Ureter (tissue), 1 donor: ENCODE data around the gene FOSB. TPM values are rescaled to one million over a fixed set of nuclear protein-coding genes. Genes with fewer than 3 reads are reported as not detected.
A peak's percentile ranks its signal among the peaks of the same experiment; 100 is the strongest.

Source experiments
- DNase-seq: peaks from one replicate; pipeline ENCODE4 v3.0.0-alpha.2; 2020; ENCODE audit warnings: low spot score
- total RNA-seq: library from RNA; stranded (reverse); gene quantifications from one replicate; pipeline ENCODE4 v1.2.4, GENCODE V29; 2023
- donor health status: DM: yes; HTN: yes; CAD: no.

The FOSB gene
- total RNA-seq, 1 donor from 2014 or later: 1.5 TPM

DNA sequence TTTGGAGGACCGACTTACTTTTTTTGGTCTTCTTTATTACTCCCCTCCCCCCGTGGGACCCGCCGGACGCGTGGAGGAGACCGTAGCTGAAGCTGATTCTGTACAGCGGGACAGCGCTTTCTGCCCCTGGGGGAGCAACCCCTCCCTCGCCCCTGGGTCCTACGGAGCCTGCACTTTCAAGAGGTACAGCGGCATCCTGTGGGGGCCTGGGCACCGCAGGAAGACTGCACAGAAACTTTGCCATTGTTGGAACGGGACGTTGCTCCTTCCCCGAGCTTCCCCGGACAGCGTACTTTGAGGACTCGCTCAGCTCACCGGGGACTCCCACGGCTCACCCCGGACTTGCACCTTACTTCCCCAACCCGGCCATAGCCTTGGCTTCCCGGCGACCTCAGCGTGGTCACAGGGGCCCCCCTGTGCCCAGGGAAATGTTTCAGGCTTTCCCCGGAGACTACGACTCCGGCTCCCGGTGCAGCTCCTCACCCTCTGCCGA, 409 bp downstream of the FOSB start:
- no peak for DNase-seq

DNA sequence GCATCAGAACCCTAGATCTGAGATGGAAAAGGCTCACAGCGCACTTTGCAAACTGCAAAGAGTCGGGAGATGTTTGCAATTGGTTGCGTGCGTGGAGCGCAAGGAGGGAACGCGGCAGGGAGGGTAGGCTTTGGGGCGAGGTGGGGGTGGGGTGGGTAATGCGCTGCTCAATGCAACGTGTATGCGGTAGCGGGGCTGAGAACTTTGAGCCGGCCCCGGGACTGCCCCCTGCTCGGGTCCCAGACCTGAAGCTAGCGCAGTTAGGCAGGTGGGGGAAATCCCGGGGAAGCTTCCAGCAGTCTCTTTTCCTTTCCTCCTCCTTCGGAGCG, 971 bp downstream of the FOSB start:
- no peak for DNase-seq

DNA sequence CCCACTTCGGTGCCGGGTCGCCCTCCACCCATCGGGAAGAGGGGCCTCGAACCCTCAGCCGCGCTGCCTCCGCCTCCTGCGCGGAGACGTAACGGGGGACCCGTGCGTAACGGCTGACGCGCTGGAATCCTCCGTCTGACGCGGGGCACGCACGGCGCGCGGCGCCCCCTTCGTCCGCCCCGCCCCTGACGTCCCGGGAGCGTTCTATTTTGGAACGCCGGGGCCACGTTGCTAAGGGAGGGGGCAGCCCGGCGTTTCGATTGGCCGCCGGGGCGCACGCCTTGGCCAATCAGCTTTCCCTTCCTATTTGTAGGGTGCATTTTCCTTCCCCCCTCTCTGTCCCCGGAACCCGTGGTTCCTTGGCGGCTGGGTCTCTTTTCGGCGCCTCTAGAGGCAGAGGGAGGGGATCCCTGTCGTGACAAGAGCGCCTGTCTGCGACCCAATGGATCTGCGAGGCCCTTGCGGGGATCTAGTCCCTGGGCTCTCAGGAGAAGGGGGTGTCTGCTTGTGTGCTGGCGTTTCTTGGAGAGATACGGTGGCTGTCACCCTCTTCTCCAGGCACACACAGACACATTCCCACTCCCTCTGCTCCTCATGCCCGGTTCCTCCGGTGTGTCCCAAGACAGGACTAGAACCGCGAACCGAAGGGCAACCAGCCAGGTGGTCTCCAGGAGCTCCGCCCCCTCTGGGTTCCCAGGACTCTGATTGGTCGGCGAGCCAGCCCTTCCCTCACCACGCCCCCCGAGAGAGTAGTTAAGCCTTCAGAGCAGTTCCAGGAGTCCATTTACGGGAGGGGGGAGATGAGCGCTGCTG, 1.5 kb downstream of the FOSB start:
- DNase-seq: peak; percentile 93

DNA sequence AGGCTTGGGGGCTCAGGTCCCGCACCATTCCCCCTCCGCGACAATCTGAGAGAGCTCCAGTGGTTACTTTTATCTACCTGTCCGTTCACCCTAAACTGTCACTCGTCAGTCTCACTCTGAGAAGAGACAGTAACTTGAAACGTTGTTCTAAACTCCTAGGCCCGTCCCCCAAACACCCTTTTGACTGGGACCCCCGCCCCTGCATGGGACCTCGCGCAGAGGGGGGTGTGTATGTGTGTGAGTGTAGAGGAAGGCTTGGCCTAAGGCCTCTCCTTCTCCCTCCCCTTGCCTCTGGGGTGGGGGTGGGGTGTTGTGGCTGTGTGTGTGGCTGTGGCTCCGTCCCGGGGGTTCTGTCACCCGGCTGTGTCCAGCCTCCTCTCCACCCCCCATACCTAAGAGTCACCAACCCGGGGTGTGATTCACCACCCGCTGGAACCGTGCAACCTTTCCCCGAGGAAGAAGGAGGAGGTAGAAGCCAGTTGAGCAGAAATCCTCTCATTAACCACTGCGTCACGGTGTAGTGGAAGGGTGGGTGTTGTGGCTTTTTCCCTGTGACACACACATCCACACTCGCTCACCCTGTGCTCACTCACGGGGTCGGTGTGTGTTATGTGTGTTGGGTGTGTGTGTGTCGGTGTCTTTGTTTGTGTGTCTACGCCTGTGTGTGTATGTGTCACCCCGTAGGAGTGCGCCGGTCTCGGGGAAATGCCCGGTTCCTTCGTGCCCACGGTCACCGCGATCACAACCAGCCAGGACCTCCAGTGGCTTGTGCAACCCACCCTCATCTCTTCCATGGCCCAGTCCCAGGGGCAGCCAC, 2.4 kb downstream of the FOSB start:
- peak; percentile 67 for DNase-seq

DNA sequence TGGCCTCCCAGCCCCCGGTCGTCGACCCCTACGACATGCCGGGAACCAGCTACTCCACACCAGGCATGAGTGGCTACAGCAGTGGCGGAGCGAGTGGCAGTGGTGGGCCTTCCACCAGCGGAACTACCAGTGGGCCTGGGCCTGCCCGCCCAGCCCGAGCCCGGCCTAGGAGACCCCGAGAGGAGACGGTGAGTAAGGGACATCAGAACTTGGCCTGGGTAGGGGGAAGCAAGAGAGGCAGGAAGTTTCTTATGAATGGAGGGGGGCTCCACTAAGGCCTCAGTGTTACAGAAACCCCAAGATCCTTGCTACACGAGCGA, 2.9 kb downstream of the FOSB start:
- DNase-seq: no peak

DNA sequence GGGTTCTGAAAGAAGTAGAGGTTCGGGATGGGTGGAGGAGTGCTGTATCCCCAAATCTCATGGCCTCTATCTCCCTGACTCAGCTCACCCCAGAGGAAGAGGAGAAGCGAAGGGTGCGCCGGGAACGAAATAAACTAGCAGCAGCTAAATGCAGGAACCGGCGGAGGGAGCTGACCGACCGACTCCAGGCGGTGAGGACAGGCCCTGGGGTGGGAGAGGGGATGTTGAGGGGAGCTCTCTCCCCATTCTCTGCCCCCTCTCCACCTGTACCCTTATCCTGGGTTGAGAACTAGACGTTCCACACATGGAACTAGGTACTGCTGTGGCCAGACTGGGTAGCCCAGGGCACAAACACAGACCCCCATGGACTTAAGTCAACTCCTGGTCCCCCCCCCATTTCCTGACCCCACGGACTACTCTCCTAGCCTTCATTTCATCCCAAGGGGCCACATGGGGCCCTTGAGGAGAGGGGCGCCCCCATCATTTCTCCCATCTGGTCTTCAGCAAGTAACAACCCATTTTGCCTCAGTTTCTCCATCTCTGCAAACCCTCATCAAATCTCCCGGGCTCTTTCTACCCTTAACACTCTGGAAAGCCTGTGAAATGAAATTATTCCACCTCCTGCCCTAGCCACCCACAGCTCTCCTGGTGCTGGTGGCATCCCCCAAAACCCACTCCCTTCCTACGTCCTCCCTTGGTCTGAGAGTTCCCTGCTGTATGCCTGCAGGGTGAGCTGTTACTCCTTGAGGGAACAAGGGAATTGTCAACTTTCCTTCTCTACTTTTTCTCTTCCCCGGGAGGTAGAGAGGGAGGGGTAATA, 3.5 kb downstream of the FOSB start:
- DNase-seq: no peak

DNA sequence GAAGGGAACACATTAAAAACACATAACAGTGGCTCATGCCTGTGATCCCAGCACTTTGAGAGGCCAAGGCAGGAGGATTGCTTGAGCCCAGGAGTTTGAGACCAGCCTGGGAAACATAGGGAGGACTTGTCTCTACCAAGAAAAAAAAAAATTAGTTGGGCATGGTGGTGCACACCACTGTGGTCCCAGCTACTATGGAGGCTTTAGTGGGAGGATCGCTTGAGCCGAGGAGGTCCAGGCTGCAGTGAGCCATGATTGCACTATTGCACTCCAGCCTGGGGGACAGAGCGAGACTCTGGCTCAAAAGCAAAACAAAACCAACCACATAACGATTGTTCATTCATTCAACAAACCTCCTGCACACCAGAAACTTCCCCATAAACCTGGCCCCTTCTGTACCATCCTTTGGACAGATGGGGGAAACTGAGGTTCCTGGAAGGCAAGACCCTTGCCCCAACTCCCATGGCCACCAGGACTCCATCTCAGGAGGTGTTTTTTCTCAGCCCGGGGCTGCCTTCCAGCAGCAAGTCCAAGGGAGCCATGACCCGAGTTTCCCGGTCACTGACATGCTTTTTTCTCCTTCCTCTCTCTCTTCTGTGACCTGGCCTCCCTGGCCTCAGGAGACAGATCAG, 4.3 kb downstream of the FOSB start:
- no peak for DNase-seq

DNA sequence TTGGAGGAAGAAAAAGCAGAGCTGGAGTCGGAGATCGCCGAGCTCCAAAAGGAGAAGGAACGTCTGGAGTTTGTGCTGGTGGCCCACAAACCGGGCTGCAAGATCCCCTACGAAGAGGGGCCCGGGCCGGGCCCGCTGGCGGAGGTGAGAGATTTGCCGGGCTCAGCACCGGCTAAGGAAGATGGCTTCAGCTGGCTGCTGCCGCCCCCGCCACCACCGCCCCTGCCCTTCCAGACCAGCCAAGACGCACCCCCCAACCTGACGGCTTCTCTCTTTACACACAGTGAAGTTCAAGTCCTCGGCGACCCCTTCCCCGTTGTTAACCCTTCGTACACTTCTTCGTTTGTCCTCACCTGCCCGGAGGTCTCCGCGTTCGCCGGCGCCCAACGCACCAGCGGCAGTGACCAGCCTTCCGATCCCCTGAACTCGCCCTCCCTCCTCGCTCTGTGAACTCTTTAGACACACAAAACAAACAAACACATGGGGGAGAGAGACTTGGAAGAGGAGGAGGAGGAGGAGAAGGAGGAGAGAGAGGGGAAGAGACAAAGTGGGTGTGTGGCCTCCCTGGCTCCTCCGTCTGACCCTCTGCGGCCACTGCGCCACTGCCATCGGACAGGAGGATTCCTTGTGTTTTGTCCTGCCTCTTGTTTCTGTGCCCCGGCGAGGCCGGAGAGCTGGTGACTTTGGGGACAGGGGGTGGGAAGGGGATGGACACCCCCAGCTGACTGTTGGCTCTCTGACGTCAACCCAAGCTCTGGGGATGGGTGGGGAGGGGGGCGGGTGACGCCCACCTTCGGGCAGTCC, 5.0 kb downstream of the FOSB start:
- DNase-seq: no peak

DNA sequence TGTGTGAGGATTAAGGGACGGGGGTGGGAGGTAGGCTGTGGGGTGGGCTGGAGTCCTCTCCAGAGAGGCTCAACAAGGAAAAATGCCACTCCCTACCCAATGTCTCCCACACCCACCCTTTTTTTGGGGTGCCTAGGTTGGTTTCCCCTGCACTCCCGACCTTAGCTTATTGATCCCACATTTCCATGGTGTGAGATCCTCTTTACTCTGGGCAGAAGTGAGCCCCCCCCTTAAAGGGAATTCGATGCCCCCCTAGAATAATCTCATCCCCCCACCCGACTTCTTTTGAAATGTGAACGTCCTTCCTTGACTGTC, 5.5 kb downstream of the FOSB start:
- no peak for DNase-seq

DNA sequence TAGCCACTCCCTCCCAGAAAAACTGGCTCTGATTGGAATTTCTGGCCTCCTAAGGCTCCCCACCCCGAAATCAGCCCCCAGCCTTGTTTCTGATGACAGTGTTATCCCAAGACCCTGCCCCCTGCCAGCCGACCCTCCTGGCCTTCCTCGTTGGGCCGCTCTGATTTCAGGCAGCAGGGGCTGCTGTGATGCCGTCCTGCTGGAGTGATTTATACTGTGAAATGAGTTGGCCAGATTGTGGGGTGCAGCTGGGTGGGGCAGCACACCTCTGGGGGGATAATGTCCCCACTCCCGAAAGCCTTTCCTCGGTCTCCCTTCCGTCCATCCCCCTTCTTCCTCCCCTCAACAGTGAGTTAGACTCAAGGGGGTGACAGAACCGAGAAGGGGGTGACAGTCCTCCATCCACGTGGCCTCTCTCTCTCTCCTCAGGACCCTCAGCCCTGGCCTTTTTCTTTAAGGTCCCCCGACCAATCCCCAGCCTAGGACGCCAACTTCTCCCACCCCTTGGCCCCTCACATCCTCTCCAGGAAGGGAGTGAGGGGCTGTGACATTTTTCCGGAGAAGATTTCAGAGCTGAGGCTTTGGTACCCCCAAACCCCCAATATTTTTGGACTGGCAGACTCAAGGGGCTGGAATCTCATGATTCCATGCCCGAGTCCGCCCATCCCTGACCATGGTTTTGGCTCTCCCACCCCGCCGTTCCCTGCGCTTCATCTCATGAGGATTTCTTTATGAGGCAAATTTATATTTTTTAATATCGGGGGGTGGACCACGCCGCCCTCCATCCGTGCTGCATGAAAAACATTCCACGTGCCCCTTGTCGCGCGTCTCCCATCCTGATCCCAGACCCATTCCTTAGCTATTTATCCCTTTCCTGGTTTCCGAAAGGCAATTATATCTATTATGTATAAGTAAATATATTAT, 6.1 kb downstream of the FOSB start:
- DNase-seq: no peak

DNA sequence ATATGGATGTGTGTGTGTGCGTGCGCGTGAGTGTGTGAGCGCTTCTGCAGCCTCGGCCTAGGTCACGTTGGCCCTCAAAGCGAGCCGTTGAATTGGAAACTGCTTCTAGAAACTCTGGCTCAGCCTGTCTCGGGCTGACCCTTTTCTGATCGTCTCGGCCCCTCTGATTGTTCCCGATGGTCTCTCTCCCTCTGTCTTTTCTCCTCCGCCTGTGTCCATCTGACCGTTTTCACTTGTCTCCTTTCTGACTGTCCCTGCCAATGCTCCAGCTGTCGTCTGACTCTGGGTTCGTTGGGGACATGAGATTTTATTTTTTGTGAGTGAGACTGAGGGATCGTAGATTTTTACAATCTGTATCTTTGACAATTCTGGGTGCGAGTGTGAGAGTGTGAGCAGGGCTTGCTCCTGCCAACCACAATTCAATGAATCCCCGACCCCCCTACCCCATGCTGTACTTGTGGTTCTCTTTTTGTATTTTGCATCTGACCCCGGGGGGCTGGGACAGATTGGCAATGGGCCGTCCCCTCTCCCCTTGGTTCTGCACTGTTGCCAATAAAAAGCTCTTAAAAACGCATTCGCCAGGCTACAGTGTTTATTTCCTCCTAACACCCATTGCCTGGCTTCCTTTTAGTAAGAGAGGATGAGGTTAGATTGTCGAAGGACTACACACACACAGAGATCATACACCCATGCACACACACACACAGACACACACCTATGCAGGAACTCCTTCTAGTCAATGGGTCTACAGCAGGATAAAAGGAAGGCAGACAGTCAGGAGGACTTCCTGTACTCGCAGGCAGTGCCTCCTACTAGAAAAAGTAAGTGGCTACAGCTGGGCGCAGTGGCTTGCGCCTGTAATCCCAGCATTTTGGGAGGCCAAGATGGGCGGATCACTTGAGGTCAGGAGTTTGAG, 7.1 kb downstream of the FOSB start:
- DNase-seq: no peak

DNA sequence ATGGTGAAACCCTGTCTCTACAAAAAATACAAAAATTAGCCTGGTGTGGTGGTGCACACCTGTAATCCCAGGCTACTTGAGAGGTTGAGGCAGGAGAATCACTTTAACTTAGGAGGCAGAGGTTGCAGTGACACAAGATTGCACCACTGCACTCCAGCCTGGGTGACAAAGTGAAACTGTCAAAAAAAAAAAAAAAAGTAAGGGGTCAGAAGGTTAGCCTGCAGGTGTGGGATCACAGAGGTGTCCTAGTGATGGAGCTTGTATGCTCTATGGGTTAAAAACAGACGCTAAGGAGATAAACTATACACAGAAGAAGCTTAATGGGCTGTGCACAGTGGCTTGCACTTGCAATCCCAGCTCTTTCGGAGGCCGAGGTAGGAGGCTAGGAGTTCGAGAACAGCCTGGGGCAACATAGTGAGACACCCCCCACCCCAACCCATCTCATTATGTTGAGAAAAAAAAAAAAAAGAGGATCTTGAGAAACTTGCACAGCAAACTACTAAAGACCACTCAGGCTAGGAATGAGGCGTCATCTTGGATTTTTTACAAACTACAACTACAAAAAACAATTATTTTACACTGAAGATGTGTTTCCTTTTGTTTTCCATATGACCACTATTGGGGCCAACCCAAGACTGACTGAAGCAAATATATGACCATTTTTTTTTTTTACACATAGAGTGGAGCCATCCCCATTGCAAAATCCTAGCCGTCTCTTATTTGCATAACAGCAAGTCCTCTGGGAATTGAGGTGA, 7.9 kb downstream of the FOSB start:
- DNase-seq: no peak

DNA sequence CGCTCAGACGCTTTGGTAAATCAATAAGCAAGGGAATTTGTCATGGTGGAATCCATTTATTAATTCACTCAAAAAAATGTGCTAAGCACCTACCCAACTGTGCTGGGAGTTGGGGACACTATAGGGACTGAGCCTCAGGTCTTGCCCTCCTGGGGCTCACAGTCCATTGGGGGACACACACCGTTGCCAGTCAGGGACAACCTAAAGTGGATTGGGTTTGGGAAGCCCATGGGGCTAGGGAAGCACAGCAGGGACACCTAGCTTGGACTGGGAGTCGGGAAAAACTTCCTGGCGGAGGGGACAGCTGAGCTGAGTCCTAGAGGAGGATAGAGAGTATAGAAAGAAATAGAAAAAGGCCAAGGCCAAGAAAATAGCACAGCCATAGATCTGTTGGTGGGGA, 8.5 kb downstream of the FOSB start:
- no peak for DNase-seq

DNA sequence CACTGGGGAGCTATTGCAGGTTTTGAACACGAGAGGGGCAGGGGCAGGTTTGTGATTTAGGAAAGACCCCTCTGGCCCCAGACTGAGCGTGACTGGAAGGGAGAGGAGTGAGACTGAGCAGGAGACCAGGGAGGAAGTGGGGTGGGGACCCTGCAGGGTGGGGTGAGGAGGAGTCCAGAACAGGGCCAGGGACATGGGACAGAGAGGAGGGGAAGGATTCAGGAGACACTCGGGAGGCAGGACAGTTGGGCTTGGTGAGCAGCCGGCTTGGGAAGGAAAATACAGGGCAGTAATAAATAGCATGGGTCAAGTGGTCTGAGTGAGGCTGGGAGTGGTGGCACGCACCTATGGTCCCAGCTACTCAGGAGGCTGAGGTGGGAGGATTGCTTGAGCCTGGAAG, 9.4 kb downstream of the FOSB start:
- DNase-seq: no peak

DNA sequence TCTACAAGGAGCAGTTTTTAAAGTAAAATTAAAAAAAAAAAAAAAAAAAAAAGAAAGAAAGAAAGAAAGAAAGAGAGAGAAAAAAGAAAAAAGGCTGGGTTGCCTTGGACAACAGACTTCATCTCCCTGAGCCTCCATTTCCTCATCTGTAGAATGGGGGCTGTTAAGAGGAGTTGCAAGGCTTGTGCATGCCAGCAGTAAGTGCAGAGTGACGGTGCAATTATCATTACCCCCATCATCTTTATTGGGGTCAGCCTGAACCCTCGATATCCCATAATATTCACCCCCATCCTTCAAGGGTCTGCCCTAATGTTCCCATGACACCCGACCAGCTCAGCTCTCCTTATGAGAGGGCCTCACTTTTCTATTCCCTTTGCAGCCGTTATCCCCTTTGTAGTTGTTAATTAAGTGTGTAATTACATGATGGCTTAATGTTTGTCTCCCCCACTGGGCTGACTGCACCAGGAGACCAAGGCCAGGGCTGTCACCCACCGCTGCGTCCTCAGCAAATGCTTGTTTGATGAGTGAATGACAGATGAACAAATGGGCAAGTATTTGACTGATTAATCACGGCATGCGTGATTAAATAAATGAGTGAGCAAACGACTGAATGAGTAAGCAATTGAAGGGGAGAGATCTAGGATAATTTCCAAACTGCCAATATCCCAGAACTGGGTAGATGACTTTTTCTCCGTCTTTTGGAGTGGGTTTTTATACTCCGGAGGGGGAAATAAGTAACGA, 10.1 kb downstream of the FOSB start:
- no peak for DNase-seq

DNA sequence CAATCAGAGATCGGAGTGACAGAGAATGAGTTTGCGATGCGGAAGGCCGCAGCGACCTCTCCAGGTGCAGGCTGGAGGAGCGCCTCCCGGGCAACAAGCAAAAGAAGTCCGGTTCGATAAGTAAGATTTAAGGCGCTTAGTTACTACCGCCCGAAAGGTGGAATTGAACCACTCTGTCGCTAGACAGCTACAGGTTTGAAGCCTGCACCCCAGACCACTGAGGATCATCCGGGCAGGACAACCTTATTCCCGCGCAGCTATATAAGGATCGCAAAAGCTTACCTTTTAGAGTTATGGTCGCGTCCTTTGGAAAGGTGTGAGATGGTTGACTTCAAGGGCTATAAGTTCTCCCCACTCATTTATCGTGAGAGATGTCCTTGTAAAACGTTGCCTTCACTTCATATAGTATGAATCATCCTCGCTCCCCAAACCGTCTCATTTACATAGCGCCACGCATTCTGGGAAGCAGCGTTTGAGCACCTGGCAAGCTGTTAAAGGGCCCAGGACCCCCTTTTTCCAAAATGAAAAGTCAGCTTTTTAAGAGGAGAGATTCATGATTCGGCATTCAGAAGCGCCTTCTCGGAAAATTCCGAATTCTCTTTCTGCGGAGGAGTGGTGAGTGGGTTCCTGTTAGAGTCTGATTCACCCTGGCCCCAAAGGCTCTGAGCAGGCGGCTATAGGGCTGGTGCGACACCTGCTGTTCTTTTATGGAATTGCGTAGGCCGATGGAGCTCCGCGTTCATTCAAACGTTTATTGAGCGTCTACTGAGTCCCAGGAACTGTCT, 10.8 kb downstream of the FOSB start:
- DNase-seq: peak; percentile 88

DNA sequence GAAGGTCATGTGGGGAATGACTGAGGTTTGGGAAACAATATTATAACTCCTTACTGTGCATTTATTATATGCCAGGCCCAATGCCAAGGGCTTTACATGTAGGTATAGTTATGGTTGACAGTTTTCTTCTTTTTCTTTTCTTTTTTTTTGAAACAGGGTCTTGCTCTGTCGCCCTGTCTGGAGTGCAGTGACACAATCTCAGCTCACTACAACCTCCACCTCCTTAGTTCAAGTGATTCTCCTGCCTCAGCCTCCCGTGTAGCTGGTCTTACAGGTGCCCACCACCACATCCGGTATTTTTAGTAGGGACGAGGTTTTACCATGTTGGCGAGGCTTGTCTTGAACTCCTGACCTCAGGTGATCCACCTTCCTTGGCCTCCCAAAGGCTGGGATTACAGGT, 15.2 kb downstream of the FOSB start:
- DNase-seq: no peak
